ENCODE data around the gene CHTOP. TPM values are rescaled to one million over a fixed set of nuclear protein-coding genes. Genes with fewer than 3 reads are reported as not detected.

The CHTOP gene
- total and polyA plus RNA-seq, 2 of the 8 experiments (the other 6 are each of a cell fraction or from before 2014, with no cell fraction given): 84.6 to 104 TPM

GRCh38 chr1:153633754-153634665 lies at the start of gene CHTOP (continued):
- no peak for TF ChIP-seq SIX5 (IDR thresholded peaks at IDR 0.05; ENCODE audit: low read depth, low read length)
- TF ChIP-seq CREB1 (IDR thresholded peaks at IDR 0.05): peak; percentile 90
- TF ChIP-seq JUN (IDR thresholded peaks at IDR 0.05; ENCODE audit: low read depth, low read length): no peak
- TF ChIP-seq CBX8 (IDR thresholded peaks at IDR 0.05; ENCODE audit: borderline replicate concordance, low read depth, low read length): no peak
- TF ChIP-seq EZH2 (IDR thresholded peaks at IDR 0.05; ENCODE audit: low read depth, low read length, severe bottlenecking): no peak
- TF ChIP-seq HDAC6 (IDR thresholded peaks at IDR 0.05; ENCODE audit: low read depth, low read length): no peak
- TF ChIP-seq TEAD4 (IDR thresholded peaks at IDR 0.05; ENCODE audit: low read depth, low read length): peak; percentile 82
- peak; percentile 93 for TF ChIP-seq TAF1 (IDR thresholded peaks at IDR 0.05; ENCODE audit: low read depth, low read length)
- no peak for TF ChIP-seq BACH1 (IDR thresholded peaks at IDR 0.05; ENCODE audit: low read length)
- TF ChIP-seq CBX5 (IDR thresholded peaks at IDR 0.05; ENCODE audit: low read depth, low read length): no peak
- TF ChIP-seq ZNF274 (IDR thresholded peaks at IDR 0.05; ENCODE audit: borderline replicate concordance, extremely low read depth, low read length): no peak
- TF ChIP-seq SUZ12 (IDR thresholded peaks at IDR 0.05; ENCODE audit: low read length): no peak
- peak; percentile 42; the same call in 1 of the 2 replicates for TF ChIP-seq GTF2F1 (IDR thresholded peaks at IDR 0.05; ENCODE audit: borderline replicate concordance, low read depth, low read length)
- no peak for TF ChIP-seq TCF12 (IDR thresholded peaks at IDR 0.05; ENCODE audit: low read depth, low read length)
- no peak for TF ChIP-seq CHD2 (IDR thresholded peaks at IDR 0.05; ENCODE audit: low read length)
- TF ChIP-seq RXRA (IDR thresholded peaks at IDR 0.05; ENCODE audit: insufficient read depth, low read depth, low read length): no peak
- no peak for TF ChIP-seq BRCA1 (IDR thresholded peaks at IDR 0.05; ENCODE audit: low read depth, low read length)
- peak; percentile 28; the same call in 1 of the 2 replicates for TF ChIP-seq CHD1 (IDR thresholded peaks at IDR 0.05; ENCODE audit: low read depth, low read length)
- peak; percentile 82 to 97 for TF ChIP-seq POLR2A (IDR thresholded peaks at IDR 0.05; ENCODE audit: control extremely low read depth in 1 of 2, low read depth in 2 of 2, low read length in 2 of 2)
- TF ChIP-seq SP4 (IDR thresholded peaks at IDR 0.05; ENCODE audit: low read length): peak; percentile 94
- no peak for TF ChIP-seq ATF3 (IDR thresholded peaks at IDR 0.05; ENCODE audit: insufficient read depth, low read depth, low read length)
- no peak for TF ChIP-seq RNF2 (IDR thresholded peaks at IDR 0.05; ENCODE audit: borderline replicate concordance, low read depth, low read length, missing control alignments, poor library complexity, severe bottlenecking)
- peak; percentile 75 for TF ChIP-seq POLR2AphosphoS5 (IDR thresholded peaks at IDR 0.05; ENCODE audit: low read depth, low read length)
- TF ChIP-seq SRF (IDR thresholded peaks at IDR 0.05; ENCODE audit: low read depth, low read length): no peak
- no peak; the same call in 1 of the 2 replicates for TF ChIP-seq EGR1 (IDR thresholded peaks at IDR 0.05; ENCODE audit: borderline replicate concordance, low read depth, low read length)
- TF ChIP-seq RFX5 (IDR thresholded peaks at IDR 0.05; ENCODE audit: borderline replicate concordance, low read depth, low read length): no peak
